GM18498 (cell line): ENCODE results near the gene ULK1.
A peak's percentile ranks its signal among the peaks of the same experiment; 100 is the strongest.
"Not testable (repeated sequence)": the region's sequence is repeated elsewhere in the genome, so short reads cannot be mapped to it uniquely, and the experiment has no call there.

Experiments
- ATAC-seq: cut with Tn5 transposase; IDR thresholded peaks from one replicate; pipeline ENCODE4 v1.9.1; 2021; ENCODE audit warnings: mild to moderate bottlenecking, moderate library complexity; ENCODE audit not compliant: unreplicated experiment

Gene ULK1

GRCh38 chr12:131885543-131886057 lies 8.8 kb upstream of the ULK1 start:
- ATAC-seq = no peak

- not testable (repeated sequence) for ATAC-seq
These were observed 2.7 kb upstream of the ULK1 start for GRCh38 chr12:131891722-131892121.

GRCh38 chr12:131892711-131893604 lies 1.5 kb upstream of the ULK1 start:
- ATAC-seq = no peak

- no peak for ATAC-seq
These were observed 663 bp upstream of the ULK1 start for GRCh38 chr12:131893605-131894312.

- ATAC-seq = no peak
These were observed 688 bp downstream of the ULK1 start for GRCh38 chr12:131894981-131895639.

- peak; percentile 11 for ATAC-seq
These were observed 1.2 kb downstream of the ULK1 start for GRCh38 chr12:131895640-131896079.

- peak; percentile 71 for ATAC-seq
These were observed 1.8 kb downstream of the ULK1 start for GRCh38 chr12:131896080-131896810.

- ATAC-seq = no peak
These were observed 2.4 kb downstream of the ULK1 start for GRCh38 chr12:131896811-131897270.

GRCh38 chr12:131897276-131897675 lies 2.9 kb downstream of the ULK1 start:
- no peak for ATAC-seq

GRCh38 chr12:131897875-131898274 lies 3.5 kb downstream of the ULK1 start:
- no peak for ATAC-seq

- no peak for ATAC-seq
These were observed 6.0 kb downstream of the ULK1 start for GRCh38 chr12:131900397-131900796.

GRCh38 chr12:131901431-131902331 lies 7.3 kb downstream of the ULK1 start:
- ATAC-seq = no peak

GRCh38 chr12:131902332-131903241 lies 8.2 kb downstream of the ULK1 start:
- ATAC-seq = no peak

GRCh38 chr12:131903270-131904255 lies 9.1 kb downstream of the ULK1 start:
- ATAC-seq = no peak

GRCh38 chr12:131904346-131904745 lies 9.9 kb downstream of the ULK1 start:
- ATAC-seq = no peak

GRCh38 chr12:131905081-131905629 lies 10.7 kb downstream of the ULK1 start:
- ATAC-seq = no peak

- no peak for ATAC-seq
These were observed 11.2 kb downstream of the ULK1 start for GRCh38 chr12:131905630-131906091.
